ENCODE data around the gene BASP1. TPM values are rescaled to one million over a fixed set of nuclear protein-coding genes. Genes with fewer than 3 reads are reported as not detected.
"Not testable (repeated sequence)": the region's sequence is repeated elsewhere in the genome, so short reads cannot be mapped to it uniquely, and the experiment has no call there.

The BASP1 gene
- total and polyA plus RNA-seq, 2 experiments from 2014 or later, result 134 to 183 TPM

DNA sequence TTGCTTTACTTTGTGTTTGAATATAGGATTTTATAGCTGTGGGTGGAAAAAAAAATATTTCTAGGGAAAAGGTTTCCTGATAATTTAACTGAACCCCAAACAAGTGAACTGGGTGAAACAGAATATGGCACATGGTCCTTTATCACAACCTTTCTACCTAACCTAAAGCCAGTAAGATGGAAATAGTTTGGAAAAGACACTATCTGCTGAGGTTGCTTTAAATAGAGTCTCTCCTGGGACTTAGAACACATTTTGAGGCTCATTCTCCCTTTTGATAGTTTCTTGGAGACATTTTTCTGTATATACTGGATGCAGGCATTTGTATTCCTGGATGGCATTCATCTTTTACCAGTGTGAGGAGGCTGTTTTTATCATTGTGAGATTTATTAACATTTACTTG lies 39.4 kb downstream of the BASP1 start:
- Histone ChIP-seq H3K79me2 (peaks cover 100% of the 10 kb centered on the region), H3K4me3 (no peak overlapping the region), H3K9me2 (replicated peaks; ENCODE audit: insufficient read depth) (no peaks in the 10 kb centered on the region), H3K4me1 (ENCODE audit: insufficient read depth) (peaks cover 15% of the 10 kb centered on the region), H3K27ac (no peak overlapping the region), H2AFZ (no peak overlapping the region), H4K20me1 (ENCODE audit: insufficient read depth, poor library complexity, severe bottlenecking) (peaks cover 56% of the 10 kb centered on the region), H3K9me3 (ENCODE audit: low read depth) (no peaks in the 10 kb centered on the region), H3K27me3 (no peaks in the 10 kb centered on the region), H3K4me2 (no peak overlapping the region), H3K36me3 (replicated peaks; ENCODE audit: insufficient read depth, low read depth) (no peaks in the 10 kb centered on the region)
- no peak for DNase-seq (ENCODE audit: low spot score)
- no peak for TF ChIP-seq EZH2 (IDR thresholded peaks at IDR 0.05; ENCODE audit: borderline replicate concordance)

DNA sequence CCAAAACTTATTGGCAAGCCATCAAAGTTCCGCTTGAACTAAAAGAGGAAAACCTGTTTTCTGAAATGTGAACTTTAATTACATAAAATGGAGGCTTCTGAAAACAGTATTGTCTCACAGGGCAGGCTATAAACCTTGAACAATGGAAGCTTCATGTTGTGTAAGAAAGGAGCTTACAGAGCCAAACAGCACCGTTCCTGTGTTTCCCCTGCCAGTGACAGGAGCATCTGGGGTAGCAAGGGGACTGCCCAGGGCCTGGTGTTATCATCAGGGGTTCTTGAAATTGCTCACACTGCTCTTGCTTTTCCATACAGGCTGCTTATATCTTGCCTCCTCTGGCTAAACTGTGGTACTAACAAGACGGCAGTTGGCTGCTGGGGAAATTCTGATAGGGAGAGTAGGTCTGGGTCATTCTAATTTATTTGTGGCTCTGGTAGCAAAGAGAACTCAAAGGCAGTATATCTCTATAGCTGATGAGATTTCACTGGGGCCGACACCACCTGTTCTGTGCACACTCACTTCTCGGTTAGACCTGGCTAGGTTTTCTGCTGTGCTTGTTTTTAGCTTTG lies 40.4 kb downstream of the BASP1 start:
- H2AFZ ChIP-seq, result no peak overlapping the region
- DNase-seq (ENCODE audit: low spot score), result no peak
- H3K79me2 ChIP-seq, result peaks cover 100% of the 10 kb centered on the region
- no peak overlapping the region for H3K4me2 ChIP-seq
- TF ChIP-seq EZH2phosphoT487 (IDR thresholded peaks at IDR 0.05; ENCODE audit: low read depth, severe bottlenecking, unreplicated experiment) (no peak), EZH2 (IDR thresholded peaks at IDR 0.05; ENCODE audit: borderline replicate concordance) (no peak)
- TF ChIP-seq, protein P1, sequence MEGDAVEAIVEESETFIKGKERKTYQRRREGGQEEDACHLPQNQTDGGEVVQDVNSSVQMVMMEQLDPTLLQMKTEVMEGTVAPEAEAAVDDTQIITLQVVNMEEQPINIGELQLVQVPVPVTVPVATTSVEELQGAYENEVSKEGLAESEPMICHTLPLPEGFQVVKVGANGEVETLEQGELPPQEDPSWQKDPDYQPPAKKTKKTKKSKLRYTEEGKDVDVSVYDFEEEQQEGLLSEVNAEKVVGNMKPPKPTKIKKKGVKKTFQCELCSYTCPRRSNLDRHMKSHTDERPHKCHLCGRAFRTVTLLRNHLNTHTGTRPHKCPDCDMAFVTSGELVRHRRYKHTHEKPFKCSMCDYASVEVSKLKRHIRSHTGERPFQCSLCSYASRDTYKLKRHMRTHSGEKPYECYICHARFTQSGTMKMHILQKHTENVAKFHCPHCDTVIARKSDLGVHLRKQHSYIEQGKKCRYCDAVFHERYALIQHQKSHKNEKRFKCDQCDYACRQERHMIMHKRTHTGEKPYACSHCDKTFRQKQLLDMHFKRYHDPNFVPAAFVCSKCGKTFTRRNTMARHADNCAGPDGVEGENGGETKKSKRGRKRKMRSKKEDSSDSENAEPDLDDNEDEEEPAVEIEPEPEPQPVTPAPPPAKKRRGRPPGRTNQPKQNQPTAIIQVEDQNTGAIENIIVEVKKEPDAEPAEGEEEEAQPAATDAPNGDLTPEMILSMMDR (IDR thresholded peaks at IDR 0.05; ENCODE audit: poor library complexity), result no peak
- peaks cover 15% of the 10 kb centered on the region for H3K4me1 ChIP-seq (ENCODE audit: insufficient read depth)
- no peaks in the 10 kb centered on the region for H3K27me3 ChIP-seq
- whole genome bisulfite sequencing (ENCODE audit: low lambda C conversion rate, missing lambda C conversion rate), result 87% methylated on average over 5 of the region's 5 CpGs
- no peak overlapping the region for H3K27ac ChIP-seq
- no peaks in the 10 kb centered on the region for H3K36me3 ChIP-seq (replicated peaks; ENCODE audit: insufficient read depth, low read depth)
- H3K4me3 ChIP-seq, result no peak overlapping the region
- H3K9me3 ChIP-seq (ENCODE audit: low read depth), result no peaks in the 10 kb centered on the region
- peaks cover 48% of the 10 kb centered on the region for H4K20me1 ChIP-seq (ENCODE audit: insufficient read depth, poor library complexity, severe bottlenecking)
- no peaks in the 10 kb centered on the region for H3K9me2 ChIP-seq (replicated peaks; ENCODE audit: insufficient read depth)

- no peak for DNase-seq (ENCODE audit: low spot score)
- 86% methylated on average over 2 of the region's 2 CpGs for WGBS (ENCODE audit: low lambda C conversion rate, missing lambda C conversion rate)
- H3K9me2 ChIP-seq (replicated peaks; ENCODE audit: insufficient read depth), result no peaks in the 10 kb centered on the region
- no peak overlapping the region for H2AFZ ChIP-seq
- no peaks in the 10 kb centered on the region for H3K27me3 ChIP-seq
- peaks cover 48% of the 10 kb centered on the region for H4K20me1 ChIP-seq (ENCODE audit: insufficient read depth, poor library complexity, severe bottlenecking)
- H3K9me3 ChIP-seq (ENCODE audit: low read depth), result no peaks in the 10 kb centered on the region
- TF ChIP-seq EZH2 (IDR thresholded peaks at IDR 0.05; ENCODE audit: borderline replicate concordance) (no peak), EZH2phosphoT487 (IDR thresholded peaks at IDR 0.05; ENCODE audit: low read depth, severe bottlenecking, unreplicated experiment) (no peak)
- TF ChIP-seq, protein P1 (IDR thresholded peaks at IDR 0.05; ENCODE audit: poor library complexity), result no peak
- H3K36me3 ChIP-seq (replicated peaks; ENCODE audit: insufficient read depth, low read depth), result no peaks in the 10 kb centered on the region
- no peak overlapping the region for H3K4me3 ChIP-seq
- H3K79me2 ChIP-seq, result peaks cover 100% of the 10 kb centered on the region
- H3K27ac ChIP-seq, result no peak overlapping the region
- H3K4me2 ChIP-seq, result no peak overlapping the region
- peaks cover 16% of the 10 kb centered on the region for H3K4me1 ChIP-seq (ENCODE audit: insufficient read depth)
Observed at GRCh38 chr5:17258431-17258830, 41.0 kb downstream of the BASP1 start.

DNA sequence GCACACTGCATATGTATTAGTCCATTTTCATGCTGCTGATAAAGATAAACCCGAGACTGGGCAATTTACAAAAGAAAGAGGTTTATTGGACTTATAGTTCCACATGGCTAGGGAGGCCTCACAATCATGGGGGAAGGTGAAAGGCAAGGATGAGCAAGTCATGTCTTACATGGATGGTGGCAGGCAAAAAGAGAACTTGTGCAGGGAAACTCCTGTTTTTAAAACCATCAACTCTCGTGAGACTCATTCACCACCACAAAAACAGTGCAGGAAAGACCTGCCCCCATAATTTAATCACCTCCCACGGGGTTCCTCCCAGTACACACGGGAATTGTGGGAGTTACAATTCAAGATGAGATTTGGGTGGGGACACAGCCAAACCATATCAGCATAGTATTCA lies 41.6 kb downstream of the BASP1 start:
- not testable (repeated sequence) for H3K9me3 ChIP-seq (ENCODE audit: low read depth); H3K27ac ChIP-seq; H3K9me2 ChIP-seq (replicated peaks; ENCODE audit: insufficient read depth); H3K4me2 ChIP-seq; DNase-seq (ENCODE audit: low spot score); H3K36me3 ChIP-seq (replicated peaks; ENCODE audit: insufficient read depth, low read depth); H2AFZ ChIP-seq; H3K27me3 ChIP-seq; H3K4me3 ChIP-seq
- WGBS (ENCODE audit: low lambda C conversion rate, missing lambda C conversion rate), result 96% methylated on average over 4 of the region's 4 CpGs
- Histone ChIP-seq H3K4me1 (ENCODE audit: insufficient read depth) (peaks cover 22% of the 10 kb centered on the region), H4K20me1 (ENCODE audit: insufficient read depth, poor library complexity, severe bottlenecking) (peaks cover 42% of the 10 kb centered on the region), H3K79me2 (peaks cover 100% of the 10 kb centered on the region)

All from hepatocyte (in vitro differentiated cells).